ENCODE measurements around the gene GP1BA. TPM values are rescaled to one million over a fixed set of nuclear protein-coding genes. Genes with fewer than 3 reads are reported as not detected.

The GP1BA gene
- total and polyA plus RNA-seq, 2 of the 8 experiments (the other 6 are each of a cell fraction or from before 2014, with no cell fraction given), result not detected

GRCh38 chr17:4893721-4894560 lies 38.1 kb upstream of the GP1BA start (continued):
- TF ChIP-seq TCF12 (IDR thresholded peaks at IDR 0.05; ENCODE audit: low read depth, low read length) (no peak), CTBP2 (IDR thresholded peaks at IDR 0.05; ENCODE audit: borderline replicate concordance, insufficient read depth, insufficient read length, low read length) (no peak), CBX8 (IDR thresholded peaks at IDR 0.05; ENCODE audit: borderline replicate concordance, low read depth, low read length) (no peak), GABPA (IDR thresholded peaks at IDR 0.05; ENCODE audit: borderline replicate concordance, insufficient read depth, low read length) (no peak), CHD1 (IDR thresholded peaks at IDR 0.05; ENCODE audit: low read depth, low read length) (no peak), TAF1 (IDR thresholded peaks at IDR 0.05; ENCODE audit: low read depth, low read length) (no peak), RFX5 (IDR thresholded peaks at IDR 0.05; ENCODE audit: borderline replicate concordance, low read depth, low read length) (no peak), PHF8 (conservative IDR thresholded peaks at IDR 0.05; ENCODE audit: low read depth, low read length) (no peak), BCL11A (IDR thresholded peaks at IDR 0.05; ENCODE audit: low read depth in 2 of 2, low read length in 2 of 2) (no peak), KDM5A (IDR thresholded peaks at IDR 0.05; ENCODE audit: low read length) (no peak)
